ENCODE data around the gene PYHIN1. TPM values are rescaled to one million over a fixed set of nuclear protein-coding genes. Genes with fewer than 3 reads are reported as not detected.
A peak's percentile ranks its signal among the peaks of the same experiment; 100 is the strongest.

The PYHIN1 gene
- total RNA-seq, 3 donors from 2014 or later, result 2.5 to 5.3 (median 5.2) TPM

GRCh38 chr1:159011751-159012150 is 80.4 kb downstream of the PYHIN1 start:
- Mint-ChIP-seq H3K4me1 (ENCODE audit: low read depth) (peaks cover 57% of the 10 kb centered on the region), H3K36me3 (ENCODE audit: insufficient read depth) (peaks cover 47% of the 10 kb centered on the region), H3K9me3 (no peaks in the 10 kb centered on the region), H3K27me3 (ENCODE audit: low read depth) (no peaks in the 10 kb centered on the region), H3K4me3 (peak overlapping the region; percentile 83)
- DNase-seq, result no peak
- no peak for ATAC-seq

GRCh38 chr1:159012495-159012894 is 81.1 kb downstream of the PYHIN1 start:
- H3K9me3 Mint-ChIP-seq, result no peaks in the 10 kb centered on the region
- peaks cover 55% of the 10 kb centered on the region for H3K4me1 Mint-ChIP-seq (ENCODE audit: low read depth)
- peak; percentile 30 to 42 for ATAC-seq

GRCh38 chr1:159014003-159014571 is 82.7 kb downstream of the PYHIN1 start:
- Mint-ChIP-seq H3K27me3 (ENCODE audit: low read depth) (no peaks in the 10 kb centered on the region), H3K4me1 (ENCODE audit: low read depth) (peaks cover 53% of the 10 kb centered on the region), H3K4me3 (peak overlapping the region; percentile 83), H3K9me3 (no peaks in the 10 kb centered on the region), H3K36me3 (ENCODE audit: insufficient read depth) (peaks cover 62% of the 10 kb centered on the region)
- ATAC-seq (no peak), DNase-seq (no peak)

More at GRCh38 chr1:159012495-159012894, 81.1 kb downstream of the PYHIN1 start:
- peaks cover 52% of the 10 kb centered on the region for H3K36me3 Mint-ChIP-seq (ENCODE audit: insufficient read depth)
- H3K4me3 Mint-ChIP-seq, result peak overlapping the region; percentile 83
- no peaks in the 10 kb centered on the region for H3K27me3 Mint-ChIP-seq (ENCODE audit: low read depth)
- DNase-seq, result peak; percentile 39

GRCh38 chr1:159014851-159015250 is 83.5 kb downstream of the PYHIN1 start:
- Mint-ChIP-seq H3K36me3 (ENCODE audit: insufficient read depth) (peaks cover 67% of the 10 kb centered on the region), H3K4me1 (ENCODE audit: low read depth) (peaks cover 56% of the 10 kb centered on the region), H3K27me3 (ENCODE audit: low read depth) (no peaks in the 10 kb centered on the region), H3K9me3 (no peaks in the 10 kb centered on the region), H3K4me3 (peak overlapping the region; percentile 83)
- no peak for ATAC-seq
- no peak for DNase-seq

GRCh38 chr1:159015440-159015909 is 84.1 kb downstream of the PYHIN1 start:
- no peaks in the 10 kb centered on the region for H3K9me3 Mint-ChIP-seq

GRCh38 chr1:159023723-159024122 is 92.4 kb downstream of the PYHIN1 start:
- Mint-ChIP-seq H3K36me3 (ENCODE audit: insufficient read depth) (peaks cover 72% of the 10 kb centered on the region), H3K9me3 (no peaks in the 10 kb centered on the region), H3K4me3 (no peak overlapping the region), H3K4me1 (ENCODE audit: low read depth) (peaks cover 82% of the 10 kb centered on the region), H3K27me3 (ENCODE audit: low read depth) (no peaks in the 10 kb centered on the region)
- ATAC-seq (no peak), DNase-seq (no peak)

More at GRCh38 chr1:159015440-159015909, 84.1 kb downstream of the PYHIN1 start:
- Mint-ChIP-seq H3K4me1 (ENCODE audit: low read depth) (peaks cover 62% of the 10 kb centered on the region), H3K27me3 (ENCODE audit: low read depth) (no peaks in the 10 kb centered on the region), H3K4me3 (peak overlapping the region; percentile 83), H3K36me3 (ENCODE audit: insufficient read depth) (peaks cover 69% of the 10 kb centered on the region)
- DNase-seq (peak; percentile 69), ATAC-seq (peak; percentile 90 to 92)

- Mint-ChIP-seq H3K4me1 (ENCODE audit: low read depth) (peaks cover 83% of the 10 kb centered on the region), H3K36me3 (ENCODE audit: insufficient read depth) (peaks cover 76% of the 10 kb centered on the region), H3K9me3 (peaks cover 4% of the 10 kb centered on the region), H3K4me3 (no peak overlapping the region), H3K27me3 (ENCODE audit: low read depth) (no peaks in the 10 kb centered on the region)
- ATAC-seq (no peak), DNase-seq (no peak)
Observed at GRCh38 chr1:159025043-159025442, 93.7 kb downstream of the PYHIN1 start.

Other genes with a start within 250 kb of the PYHIN1 start
- under 1 TPM in 2 of 3 donors, not detected in 1; 0.40 TPM for gene SPTA1, start 244.8 kb upstream of the PYHIN1 start, total RNA-seq
- gene OR6K2, start 230.9 kb upstream of the PYHIN1 start, total RNA-seq, result not detected
- not detected for gene OR6K3, start 210.8 kb upstream of the PYHIN1 start, total RNA-seq
- gene OR6K6, start 176.8 kb upstream of the PYHIN1 start, total RNA-seq, result not detected
- not detected for gene OR6N1, start 159.4 kb upstream of the PYHIN1 start, total RNA-seq
- not detected for gene OR6N2, start 150.3 kb upstream of the PYHIN1 start, total RNA-seq
- gene MNDA, start 100.2 kb upstream of the PYHIN1 start, total RNA-seq, result under 1 TPM in 1 of 3 donors, not detected in 2; 0.13 TPM
- gene IFI16, start 78.4 kb downstream of the PYHIN1 start, total RNA-seq, result 100 to 1,000 TPM; 186 to 199 (median 196) TPM
- 10 to 100 TPM; 24.7 to 58.8 (median 36.4) TPM for gene AIM2, start 145.2 kb downstream of the PYHIN1 start, total RNA-seq
- not detected for gene CADM3, start 240.1 kb downstream of the PYHIN1 start, total RNA-seq